Measurements from ENCODE around the gene ARFIP2. TPM values are rescaled to one million over a fixed set of nuclear protein-coding genes. Genes with fewer than 3 reads are reported as not detected.

Gene ARFIP2
- total and polyA plus RNA-seq, 4 donors, result 34.0 to 53.7 (median 46.5) TPM

GRCh38 chr11:6516865-6517264 lies 35.7 kb upstream of the ARFIP2 start:
- H3K27ac ChIP-seq (ENCODE audit: low read depth in 1 of 2, low read length in 1 of 2), result no peak overlapping the region
- no peaks in the 10 kb centered on the region for H3K9me3 ChIP-seq (ENCODE audit: control insufficient read depth in 4 of 4, insufficient read depth in 3 of 4, low read length in 3 of 4)
- TF ChIP-seq CTCF (IDR thresholded peaks at IDR 0.05; ENCODE audit: control extremely low read depth, extremely low read depth), result no peak
- ATAC-seq (ENCODE audit: insufficient read depth, low FRiP score), result no peak
- peaks cover 4 to 16% (median 13%) of the 10 kb centered on the region in 4 donors for H3K36me3 ChIP-seq (ENCODE audit: control insufficient read depth in 4 of 4, insufficient read depth in 4 of 4, low read length in 4 of 4)
- no peak overlapping the region for H3K4me3 ChIP-seq
- DNase-seq, result no peak
- no peak overlapping the region for H3K9ac ChIP-seq (ENCODE audit: insufficient read depth in 1 of 2, low read length in 2 of 2)
- no peaks in the 10 kb centered on the region for H3K27me3 ChIP-seq (ENCODE audit: control insufficient read depth in 3 of 3, insufficient read depth in 3 of 3, low read length in 2 of 3)
- peaks cover 0 to 6% (median 0%) of the 10 kb centered on the region in 5 donors for H3K4me1 ChIP-seq (ENCODE audit: control insufficient read depth in 5 of 5, insufficient read depth in 5 of 5, low read length in 5 of 5)

GRCh38 chr11:6505577-6506240 lies 24.6 kb upstream of the ARFIP2 start:
- Histone ChIP-seq H3K27me3 (ENCODE audit: control insufficient read depth in 3 of 3, insufficient read depth in 3 of 3, low read length in 2 of 3) (no peaks in the 10 kb centered on the region), H3K27ac (ENCODE audit: low read depth in 1 of 2, low read length in 1 of 2) (no peak overlapping the region), H3K4me1 (ENCODE audit: control insufficient read depth in 5 of 5, insufficient read depth in 5 of 5, low read length in 5 of 5) (no peaks in the 10 kb centered on the region), H3K9me3 (ENCODE audit: control insufficient read depth in 4 of 4, insufficient read depth in 3 of 4, low read length in 3 of 4) (no peaks in the 10 kb centered on the region), H3K4me3 (no peak overlapping the region), H3K9ac (ENCODE audit: insufficient read depth in 1 of 2, low read length in 2 of 2) (no peak overlapping the region), H3K36me3 (ENCODE audit: control insufficient read depth in 4 of 4, insufficient read depth in 4 of 4, low read length in 4 of 4) (peaks cover 0 to 14% (median 9%) of the 10 kb centered on the region in 4 donors)
- peak; percentile 52 for TF ChIP-seq CTCF (IDR thresholded peaks at IDR 0.05; ENCODE audit: control extremely low read depth, extremely low read depth)
- WGBS, 2 donors, result 70 to 72% methylated on average over 2 of the region's 2 CpGs
- peak in 2 of 3 donors; percentile 37 to 55 for DNase-seq
- no peak for ATAC-seq (ENCODE audit: insufficient read depth, low FRiP score)

GRCh38 chr11:6504166-6504565 lies 23.0 kb upstream of the ARFIP2 start:
- Histone ChIP-seq H3K4me3 (no peak overlapping the region), H3K9ac (ENCODE audit: insufficient read depth in 1 of 2, low read length in 2 of 2) (no peak overlapping the region), H3K9me3 (ENCODE audit: control insufficient read depth in 4 of 4, insufficient read depth in 3 of 4, low read length in 3 of 4) (no peaks in the 10 kb centered on the region), H3K36me3 (ENCODE audit: control insufficient read depth in 4 of 4, insufficient read depth in 4 of 4, low read length in 4 of 4) (peaks cover 0 to 14% (median 9%) of the 10 kb centered on the region in 4 donors), H3K27me3 (ENCODE audit: control insufficient read depth in 3 of 3, insufficient read depth in 3 of 3, low read length in 2 of 3) (no peaks in the 10 kb centered on the region), H3K4me1 (ENCODE audit: control insufficient read depth in 5 of 5, insufficient read depth in 5 of 5, low read length in 5 of 5) (no peaks in the 10 kb centered on the region), H3K27ac (ENCODE audit: low read depth in 1 of 2, low read length in 1 of 2) (no peak overlapping the region)
- whole genome bisulfite sequencing, 2 donors, result 81 to 90% methylated on average over 3 of the region's 3 CpGs
- TF ChIP-seq CTCF (IDR thresholded peaks at IDR 0.05; ENCODE audit: control extremely low read depth, extremely low read depth), result no peak
- no peak for DNase-seq
- ATAC-seq (ENCODE audit: insufficient read depth, low FRiP score), result no peak

- Histone ChIP-seq H3K27ac (ENCODE audit: low read depth in 1 of 2, low read length in 1 of 2) (no peak overlapping the region), H3K36me3 (ENCODE audit: control insufficient read depth in 4 of 4, insufficient read depth in 4 of 4, low read length in 4 of 4) (peaks cover 0 to 19% (median 8%) of the 10 kb centered on the region in 4 donors), H3K4me1 (ENCODE audit: control insufficient read depth in 5 of 5, insufficient read depth in 5 of 5, low read length in 5 of 5) (peaks cover 0 to 7% (median 0%) of the 10 kb centered on the region in 5 donors), H3K9me3 (ENCODE audit: control insufficient read depth in 4 of 4, insufficient read depth in 3 of 4, low read length in 3 of 4) (no peaks in the 10 kb centered on the region), H3K9ac (ENCODE audit: insufficient read depth in 1 of 2, low read length in 2 of 2) (no peak overlapping the region), H3K4me3 (no peak overlapping the region), H3K27me3 (ENCODE audit: control insufficient read depth in 3 of 3, insufficient read depth in 3 of 3, low read length in 2 of 3) (no peaks in the 10 kb centered on the region)
- WGBS, 2 donors, result 93 to 96% methylated on average over 3 of the region's 3 CpGs
- DNase-seq, result no peak
- TF ChIP-seq CTCF (IDR thresholded peaks at IDR 0.05; ENCODE audit: control extremely low read depth, extremely low read depth), result no peak
- no peak for ATAC-seq (ENCODE audit: insufficient read depth, low FRiP score)
Measured at GRCh38 chr11:6502382-6502781, 21.3 kb upstream of the ARFIP2 start.
